Measurements from ENCODE around the gene RALGDS. TPM values are rescaled to one million over a fixed set of nuclear protein-coding genes. Genes with fewer than 3 reads are reported as not detected.

The RALGDS gene
- total RNA-seq, 2 experiments from 2014 or later, result 23.8 to 28.2 TPM

GRCh38 chr9:133090752-133091385 is 30.2 kb downstream of the RALGDS start:
- Histone ChIP-seq H3K36me3 (ENCODE audit: insufficient read depth, low read length) (0 out of 2 replicates have a peak, but pooled peaks cover under 1% of the 10 kb centered on the region), H3K9me2 (ENCODE audit: insufficient read depth, low read length) (no peaks in the 10 kb centered on the region), H2AFZ (ENCODE audit: low read length) (no peak overlapping the region), H3K27ac (ENCODE audit: low read depth, low read length, poor library complexity, severe bottlenecking) (no peak overlapping the region), H3K4me3 (ENCODE audit: low read depth, low read length, poor library complexity, severe bottlenecking) (no peak overlapping the region), H3K4me2 (ENCODE audit: low read length) (no peak overlapping the region), H3K79me2 (ENCODE audit: insufficient read depth, low read depth, low read length) (no peaks in the 10 kb centered on the region), H3K9me3 (ENCODE audit: low read length) (peaks cover 2% of the 10 kb centered on the region; the same call in 1 of the 2 replicates), H3K4me1 (ENCODE audit: insufficient read depth, low read length, poor library complexity, severe bottlenecking) (no peaks in the 10 kb centered on the region), H4K20me1 (ENCODE audit: insufficient read depth, low read length) (no peaks in the 10 kb centered on the region)
- no TSS peak for BruUV-seq (replicated peaks)
- intact Hi-C loops (cut with micrococcal nuclease; ENCODE audit: unreplicated experiment), result no loop called here
- POLR2A ChIA-PET, result no interaction called here
- DNase-seq (ENCODE audit: low spot score), result no peak
- CTCF ChIA-PET (ENCODE audit: unreplicated experiment), result no interaction called here
- TF ChIP-seq EZH2phosphoT487 (IDR thresholded peaks at IDR 0.05; ENCODE audit: borderline replicate concordance, low read depth, low read length) (no peak), CTCF (conservative IDR thresholded peaks at IDR 0.05; ENCODE audit: low read length) (no peak)

DNA sequence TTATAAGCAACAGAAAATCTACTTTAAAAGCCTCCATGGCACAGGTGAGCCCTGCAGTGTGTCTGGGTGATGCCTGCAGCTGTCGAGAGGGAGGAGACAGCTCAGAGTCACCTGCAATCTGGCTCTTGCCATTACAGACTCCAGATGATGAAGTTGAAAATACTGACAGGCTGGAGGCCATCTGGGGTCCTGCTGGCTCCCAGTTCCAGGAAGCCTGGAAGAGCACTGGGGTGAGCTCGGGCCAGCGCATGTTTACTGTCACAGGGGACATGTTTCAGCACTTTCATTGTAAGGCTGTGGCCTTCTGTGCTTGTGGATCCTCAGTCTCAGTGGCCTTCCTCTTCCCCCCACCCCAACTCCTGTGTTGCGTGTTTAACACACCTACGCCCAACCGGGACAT is 30.9 kb downstream of the RALGDS start:
- no peaks in the 10 kb centered on the region for H3K9me3 ChIP-seq (ENCODE audit: low read length)
- H3K4me1 ChIP-seq (ENCODE audit: insufficient read depth, low read length, poor library complexity, severe bottlenecking), result no peaks in the 10 kb centered on the region
- no peaks in the 10 kb centered on the region for H3K9me2 ChIP-seq (ENCODE audit: insufficient read depth, low read length)
- no peak overlapping the region for H3K4me2 ChIP-seq (ENCODE audit: low read length)
- no peak for DNase-seq (ENCODE audit: low spot score)
- H3K4me3 ChIP-seq (ENCODE audit: low read depth, low read length, poor library complexity, severe bottlenecking), result no peak overlapping the region
- no peaks in the 10 kb centered on the region for H3K36me3 ChIP-seq (ENCODE audit: insufficient read depth, low read length)
- intact Hi-C loops (cut with micrococcal nuclease; ENCODE audit: unreplicated experiment), result no loop called here
- H4K20me1 ChIP-seq (ENCODE audit: insufficient read depth, low read length), result no peaks in the 10 kb centered on the region
- no peak overlapping the region for H2AFZ ChIP-seq (ENCODE audit: low read length)
- BruUV-seq (replicated peaks), result no TSS peak
- H3K79me2 ChIP-seq (ENCODE audit: insufficient read depth, low read depth, low read length), result no peaks in the 10 kb centered on the region
- no peak overlapping the region for H3K27ac ChIP-seq (ENCODE audit: low read depth, low read length, poor library complexity, severe bottlenecking)
- no peak for TF ChIP-seq EZH2phosphoT487 (IDR thresholded peaks at IDR 0.05; ENCODE audit: borderline replicate concordance, low read depth, low read length)
- no peak for TF ChIP-seq CTCF (conservative IDR thresholded peaks at IDR 0.05; ENCODE audit: low read length)
- CTCF ChIA-PET (ENCODE audit: unreplicated experiment), result no interaction called here
- POLR2A ChIA-PET, result no interaction called here

DNA sequence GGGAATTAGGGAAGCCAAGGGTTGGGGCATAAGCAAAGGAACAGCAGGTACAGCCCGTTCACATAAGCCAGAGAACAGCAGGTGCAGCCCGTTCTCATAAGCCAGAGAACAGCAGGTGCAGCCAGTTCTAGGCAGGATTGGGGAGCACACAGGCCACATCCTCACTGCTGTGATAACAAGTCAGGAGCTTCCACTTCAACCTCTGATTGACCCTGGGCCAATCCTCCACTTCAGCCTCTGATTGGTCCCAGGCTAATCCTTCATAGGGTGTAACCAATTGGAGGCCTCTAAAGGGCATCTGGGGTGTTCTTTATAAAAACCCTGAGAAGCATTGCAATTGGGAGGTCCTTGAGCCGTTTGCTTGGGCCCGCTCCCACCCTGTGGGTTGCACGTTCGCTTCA is 31.8 kb downstream of the RALGDS start:
- H3K4me1 ChIP-seq (ENCODE audit: insufficient read depth, low read length, poor library complexity, severe bottlenecking), result no peaks in the 10 kb centered on the region
- intact Hi-C loops (cut with micrococcal nuclease; ENCODE audit: unreplicated experiment), result no loop called here
- no peaks in the 10 kb centered on the region for H3K9me2 ChIP-seq (ENCODE audit: insufficient read depth, low read length)
- no peak overlapping the region for H3K27ac ChIP-seq (ENCODE audit: low read depth, low read length, poor library complexity, severe bottlenecking)
- H3K36me3 ChIP-seq (ENCODE audit: insufficient read depth, low read length), result no peaks in the 10 kb centered on the region
- no peaks in the 10 kb centered on the region for H3K79me2 ChIP-seq (ENCODE audit: insufficient read depth, low read depth, low read length)
- H2AFZ ChIP-seq (ENCODE audit: low read length), result no peak overlapping the region
- BruUV-seq (replicated peaks), result no TSS peak
- no peaks in the 10 kb centered on the region for H4K20me1 ChIP-seq (ENCODE audit: insufficient read depth, low read length)
- POLR2A ChIA-PET, result interaction anchor here (0.6 kb wide), 1 partner anchor 738 kb away, joined by 3 read pairs; no protein-coding TSS in a partner anchor
- no peak overlapping the region for H3K4me2 ChIP-seq (ENCODE audit: low read length)
- no peaks in the 10 kb centered on the region for H3K9me3 ChIP-seq (ENCODE audit: low read length)
- no peak overlapping the region for H3K4me3 ChIP-seq (ENCODE audit: low read depth, low read length, poor library complexity, severe bottlenecking)
- peak; percentile 18 for DNase-seq (ENCODE audit: low spot score)
- TF ChIP-seq CTCF (conservative IDR thresholded peaks at IDR 0.05; ENCODE audit: low read length) (no peak), EZH2phosphoT487 (IDR thresholded peaks at IDR 0.05; ENCODE audit: borderline replicate concordance, low read depth, low read length) (no peak)
- CTCF ChIA-PET (ENCODE audit: unreplicated experiment), result no interaction called here

Data from OCI-LY7 (cell line).